Right lobe of liver (tissue), 4 donors: ENCODE measurements around the gene IGF2BP3.
"Not testable (repeated sequence)": the region's sequence is repeated elsewhere in the genome, so short reads cannot be mapped to it uniquely, and the experiment has no call there.

Experiments used
- CTCF ChIP-seq, 4 donors: fragments of 200-600 bp in 3 of 4; fragments of 450-650 bp in 1 of 4; IDR thresholded peaks; one replicate each; pipeline versions ENCODE4 v1.5.1 to v1.8.0; 2016 to 2022; ENCODE audit warnings: antibody characterized with exemption in 4 of 4, mild to moderate bottlenecking in 2 of 4
- POLR2A ChIP-seq: fragments of 450-650 bp; IDR thresholded peaks from one replicate; pipeline ENCODE4 v1.6.1; 2017; ENCODE audit warnings: antibody characterized with exemption, mild to moderate bottlenecking
- donor health status: DM: no; HTN: no; CAD: no.
- donor health status: DM: no; HTN: no; CAD: no.
- donor health status: DM: no; HTN: yes; CAD: no.

DNA sequence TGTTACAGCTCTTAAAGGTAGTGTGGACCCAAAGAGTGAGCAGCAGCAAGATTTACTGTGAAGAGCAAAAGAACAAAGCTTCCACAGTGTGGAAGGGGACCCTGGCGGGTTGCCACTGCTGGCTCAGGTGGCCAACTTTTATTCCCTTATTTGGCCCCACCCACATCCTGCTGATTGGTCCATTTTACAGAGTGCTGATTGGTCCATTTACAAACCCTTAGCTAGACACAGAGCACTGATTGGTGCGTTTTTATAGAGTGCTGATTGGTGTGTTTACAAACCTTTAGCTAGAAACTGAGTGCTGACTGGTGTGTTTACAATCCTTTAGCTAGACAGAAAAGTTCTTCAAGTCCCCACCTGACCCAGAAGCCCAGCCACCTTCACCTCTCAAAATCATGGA is 63.7 kb downstream of the IGF2BP3 start:
- TF ChIP-seq CTCF (IDR thresholded peaks at IDR 0.05); POLR2A: not testable (repeated sequence)
